Stimulated activated CD4-positive, alpha-beta T cell treated with anti-CD3 and anti-CD28 coated beads, Interleukin-12 subunit alpha, Interleukin-12 subunit beta, amount 100 ng/mL, for 48 hours (primary cell): ENCODE results near the gene DACH1.

Experiments
- DNase-seq, 3 donors: peaks; one replicate each; pipeline ENCODE4 v3.0.0-alpha.2; 2020; ENCODE audit warnings: low read depth in 2 of 3, low spot score in 1 of 3

Gene DACH1

GRCh38 chr13:71830736-71831135 is 36.3 kb downstream of the DACH1 start:
- no peak for DNase-seq

- DNase-seq: no peak
Measured at GRCh38 chr13:71830323-71830722, 36.7 kb downstream of the DACH1 start.

GRCh38 chr13:71829547-71829946 is 37.5 kb downstream of the DACH1 start:
- DNase-seq: no peak

GRCh38 chr13:71828564-71828963 is 38.4 kb downstream of the DACH1 start:
- DNase-seq: no peak

- DNase-seq: no peak
Measured at GRCh38 chr13:71828117-71828516, 38.9 kb downstream of the DACH1 start.

- no peak for DNase-seq
Measured at GRCh38 chr13:71827241-71827640, 39.8 kb downstream of the DACH1 start.

GRCh38 chr13:71820699-71821098 is 46.3 kb downstream of the DACH1 start:
- DNase-seq: no peak

- DNase-seq: no peak
Measured at GRCh38 chr13:71817335-71817734, 49.7 kb downstream of the DACH1 start.

- DNase-seq: no peak
Measured at GRCh38 chr13:71814806-71815360, 52.1 kb downstream of the DACH1 start.

- DNase-seq: no peak
Measured at GRCh38 chr13:71813187-71813586, 53.8 kb downstream of the DACH1 start.

GRCh38 chr13:71811344-71811743 is 55.7 kb downstream of the DACH1 start:
- DNase-seq: no peak

GRCh38 chr13:71808708-71809107 is 58.3 kb downstream of the DACH1 start:
- DNase-seq: no peak

GRCh38 chr13:71806886-71807285 is 60.1 kb downstream of the DACH1 start:
- DNase-seq: no peak

- DNase-seq: no peak
Measured at GRCh38 chr13:71803066-71803465, 63.9 kb downstream of the DACH1 start.

- no peak for DNase-seq
Measured at GRCh38 chr13:71801781-71802180, 65.2 kb downstream of the DACH1 start.

- no peak for DNase-seq
Measured at GRCh38 chr13:71801165-71801760, 65.7 kb downstream of the DACH1 start.

GRCh38 chr13:71799324-71799723 is 67.7 kb downstream of the DACH1 start:
- no peak for DNase-seq

GRCh38 chr13:71798707-71799106 is 68.3 kb downstream of the DACH1 start:
- no peak for DNase-seq

GRCh38 chr13:71797517-71797916 is 69.5 kb downstream of the DACH1 start:
- DNase-seq: no peak

GRCh38 chr13:71789693-71790329 is 77.2 kb downstream of the DACH1 start:
- DNase-seq: no peak

- DNase-seq: no peak
Measured at GRCh38 chr13:71789037-71789436, 78.0 kb downstream of the DACH1 start.

GRCh38 chr13:71787414-71787813 is 79.6 kb downstream of the DACH1 start:
- no peak for DNase-seq

GRCh38 chr13:71786875-71787274 is 80.1 kb downstream of the DACH1 start:
- DNase-seq: no peak
